ENCODE data around the gene OPHN1. TPM values are rescaled to one million over a fixed set of nuclear protein-coding genes. Genes with fewer than 3 reads are reported as not detected.

The OPHN1 gene
- total and polyA plus RNA-seq, 2 experiments from 2014 or later, result 2.2 to 3.8 TPM

DNA sequence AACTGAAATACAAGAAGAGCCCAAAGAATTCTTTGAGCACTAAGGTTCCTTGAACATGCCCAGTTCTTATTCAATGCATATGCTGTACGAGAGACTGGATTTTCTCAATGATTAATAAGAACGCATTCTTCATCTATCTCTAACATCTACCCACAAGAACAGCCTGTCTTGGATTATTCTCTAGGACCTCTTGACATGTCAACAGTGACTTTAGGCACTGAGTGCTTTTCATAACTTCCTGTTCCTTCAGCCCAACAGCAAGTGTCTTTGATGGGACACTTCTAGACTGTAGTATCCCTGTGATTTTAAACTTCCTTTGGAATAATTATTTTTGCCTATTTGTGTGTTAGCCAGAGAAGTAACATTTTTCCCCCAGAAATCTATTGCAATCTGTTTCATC is 69.3 kb downstream of the OPHN1 start:
- Histone ChIP-seq H3K4me2 (no peak overlapping the region), H2AFZ (no peak overlapping the region), H3K9me2 (ENCODE audit: insufficient read depth) (no peaks in the 10 kb centered on the region), H3K4me1 (ENCODE audit: insufficient read depth) (no peaks in the 10 kb centered on the region), H3K36me3 (ENCODE audit: insufficient read depth) (no peaks in the 10 kb centered on the region), H4K20me1 (replicated peaks; ENCODE audit: insufficient read depth) (no peaks in the 10 kb centered on the region), H3K27me3 (ENCODE audit: insufficient read depth) (no peaks in the 10 kb centered on the region), H3F3A (replicated peaks; ENCODE audit: low read depth) (no peaks in the 10 kb centered on the region), H3K4me3 (no peak overlapping the region), H3K79me2 (replicated peaks; ENCODE audit: insufficient read depth) (no peaks in the 10 kb centered on the region), H3K27ac (ENCODE audit: low read depth) (no peak overlapping the region)
- Mint-ChIP-seq H3K36me3 (ENCODE audit: low read depth) (no peaks in the 10 kb centered on the region), H3K27me3 (ENCODE audit: insufficient read depth, low read depth, poor library complexity) (no peaks in the 10 kb centered on the region), H3K4me3 (no peak overlapping the region), H3K9me3 (no peaks in the 10 kb centered on the region; the same call in 2 of the 3 replicates), H3K27ac (no peak overlapping the region), H3K4me1 (no peaks in the 10 kb centered on the region)
- DNase-seq (ENCODE audit: low spot score), result no peak
- ATAC-seq, result no peak
- no peak for TF ChIP-seq STAT1 (IDR thresholded peaks at IDR 0.05; ENCODE audit: unreplicated experiment)
- no peak for TF ChIP-seq POLR2AphosphoS5 (IDR thresholded peaks at IDR 0.05; ENCODE audit: low read depth)
- TF ChIP-seq, protein P1, sequence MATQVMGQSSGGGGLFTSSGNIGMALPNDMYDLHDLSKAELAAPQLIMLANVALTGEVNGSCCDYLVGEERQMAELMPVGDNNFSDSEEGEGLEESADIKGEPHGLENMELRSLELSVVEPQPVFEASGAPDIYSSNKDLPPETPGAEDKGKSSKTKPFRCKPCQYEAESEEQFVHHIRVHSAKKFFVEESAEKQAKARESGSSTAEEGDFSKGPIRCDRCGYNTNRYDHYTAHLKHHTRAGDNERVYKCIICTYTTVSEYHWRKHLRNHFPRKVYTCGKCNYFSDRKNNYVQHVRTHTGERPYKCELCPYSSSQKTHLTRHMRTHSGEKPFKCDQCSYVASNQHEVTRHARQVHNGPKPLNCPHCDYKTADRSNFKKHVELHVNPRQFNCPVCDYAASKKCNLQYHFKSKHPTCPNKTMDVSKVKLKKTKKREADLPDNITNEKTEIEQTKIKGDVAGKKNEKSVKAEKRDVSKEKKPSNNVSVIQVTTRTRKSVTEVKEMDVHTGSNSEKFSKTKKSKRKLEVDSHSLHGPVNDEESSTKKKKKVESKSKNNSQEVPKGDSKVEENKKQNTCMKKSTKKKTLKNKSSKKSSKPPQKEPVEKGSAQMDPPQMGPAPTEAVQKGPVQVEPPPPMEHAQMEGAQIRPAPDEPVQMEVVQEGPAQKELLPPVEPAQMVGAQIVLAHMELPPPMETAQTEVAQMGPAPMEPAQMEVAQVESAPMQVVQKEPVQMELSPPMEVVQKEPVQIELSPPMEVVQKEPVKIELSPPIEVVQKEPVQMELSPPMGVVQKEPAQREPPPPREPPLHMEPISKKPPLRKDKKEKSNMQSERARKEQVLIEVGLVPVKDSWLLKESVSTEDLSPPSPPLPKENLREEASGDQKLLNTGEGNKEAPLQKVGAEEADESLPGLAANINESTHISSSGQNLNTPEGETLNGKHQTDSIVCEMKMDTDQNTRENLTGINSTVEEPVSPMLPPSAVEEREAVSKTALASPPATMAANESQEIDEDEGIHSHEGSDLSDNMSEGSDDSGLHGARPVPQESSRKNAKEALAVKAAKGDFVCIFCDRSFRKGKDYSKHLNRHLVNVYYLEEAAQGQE (IDR thresholded peaks at IDR 0.05; ENCODE audit: unreplicated experiment), result no peak
- TF ChIP-seq CREB1 (CRISPR knock-in tag; IDR thresholded peaks at IDR 0.05; ENCODE audit: low read depth), result no peak
- TF ChIP-seq, protein P2, sequence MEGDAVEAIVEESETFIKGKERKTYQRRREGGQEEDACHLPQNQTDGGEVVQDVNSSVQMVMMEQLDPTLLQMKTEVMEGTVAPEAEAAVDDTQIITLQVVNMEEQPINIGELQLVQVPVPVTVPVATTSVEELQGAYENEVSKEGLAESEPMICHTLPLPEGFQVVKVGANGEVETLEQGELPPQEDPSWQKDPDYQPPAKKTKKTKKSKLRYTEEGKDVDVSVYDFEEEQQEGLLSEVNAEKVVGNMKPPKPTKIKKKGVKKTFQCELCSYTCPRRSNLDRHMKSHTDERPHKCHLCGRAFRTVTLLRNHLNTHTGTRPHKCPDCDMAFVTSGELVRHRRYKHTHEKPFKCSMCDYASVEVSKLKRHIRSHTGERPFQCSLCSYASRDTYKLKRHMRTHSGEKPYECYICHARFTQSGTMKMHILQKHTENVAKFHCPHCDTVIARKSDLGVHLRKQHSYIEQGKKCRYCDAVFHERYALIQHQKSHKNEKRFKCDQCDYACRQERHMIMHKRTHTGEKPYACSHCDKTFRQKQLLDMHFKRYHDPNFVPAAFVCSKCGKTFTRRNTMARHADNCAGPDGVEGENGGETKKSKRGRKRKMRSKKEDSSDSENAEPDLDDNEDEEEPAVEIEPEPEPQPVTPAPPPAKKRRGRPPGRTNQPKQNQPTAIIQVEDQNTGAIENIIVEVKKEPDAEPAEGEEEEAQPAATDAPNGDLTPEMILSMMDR (conservative IDR thresholded peaks at IDR 0.05; ENCODE audit: low read depth in 2 of 2), result no peak
- no peak for TF ChIP-seq JUNB (IDR thresholded peaks at IDR 0.05; ENCODE audit: unreplicated experiment)
- no peak for TF ChIP-seq ZNF114 (CRISPR knock-in tag; IDR thresholded peaks at IDR 0.05)
- TF ChIP-seq, protein P3, sequence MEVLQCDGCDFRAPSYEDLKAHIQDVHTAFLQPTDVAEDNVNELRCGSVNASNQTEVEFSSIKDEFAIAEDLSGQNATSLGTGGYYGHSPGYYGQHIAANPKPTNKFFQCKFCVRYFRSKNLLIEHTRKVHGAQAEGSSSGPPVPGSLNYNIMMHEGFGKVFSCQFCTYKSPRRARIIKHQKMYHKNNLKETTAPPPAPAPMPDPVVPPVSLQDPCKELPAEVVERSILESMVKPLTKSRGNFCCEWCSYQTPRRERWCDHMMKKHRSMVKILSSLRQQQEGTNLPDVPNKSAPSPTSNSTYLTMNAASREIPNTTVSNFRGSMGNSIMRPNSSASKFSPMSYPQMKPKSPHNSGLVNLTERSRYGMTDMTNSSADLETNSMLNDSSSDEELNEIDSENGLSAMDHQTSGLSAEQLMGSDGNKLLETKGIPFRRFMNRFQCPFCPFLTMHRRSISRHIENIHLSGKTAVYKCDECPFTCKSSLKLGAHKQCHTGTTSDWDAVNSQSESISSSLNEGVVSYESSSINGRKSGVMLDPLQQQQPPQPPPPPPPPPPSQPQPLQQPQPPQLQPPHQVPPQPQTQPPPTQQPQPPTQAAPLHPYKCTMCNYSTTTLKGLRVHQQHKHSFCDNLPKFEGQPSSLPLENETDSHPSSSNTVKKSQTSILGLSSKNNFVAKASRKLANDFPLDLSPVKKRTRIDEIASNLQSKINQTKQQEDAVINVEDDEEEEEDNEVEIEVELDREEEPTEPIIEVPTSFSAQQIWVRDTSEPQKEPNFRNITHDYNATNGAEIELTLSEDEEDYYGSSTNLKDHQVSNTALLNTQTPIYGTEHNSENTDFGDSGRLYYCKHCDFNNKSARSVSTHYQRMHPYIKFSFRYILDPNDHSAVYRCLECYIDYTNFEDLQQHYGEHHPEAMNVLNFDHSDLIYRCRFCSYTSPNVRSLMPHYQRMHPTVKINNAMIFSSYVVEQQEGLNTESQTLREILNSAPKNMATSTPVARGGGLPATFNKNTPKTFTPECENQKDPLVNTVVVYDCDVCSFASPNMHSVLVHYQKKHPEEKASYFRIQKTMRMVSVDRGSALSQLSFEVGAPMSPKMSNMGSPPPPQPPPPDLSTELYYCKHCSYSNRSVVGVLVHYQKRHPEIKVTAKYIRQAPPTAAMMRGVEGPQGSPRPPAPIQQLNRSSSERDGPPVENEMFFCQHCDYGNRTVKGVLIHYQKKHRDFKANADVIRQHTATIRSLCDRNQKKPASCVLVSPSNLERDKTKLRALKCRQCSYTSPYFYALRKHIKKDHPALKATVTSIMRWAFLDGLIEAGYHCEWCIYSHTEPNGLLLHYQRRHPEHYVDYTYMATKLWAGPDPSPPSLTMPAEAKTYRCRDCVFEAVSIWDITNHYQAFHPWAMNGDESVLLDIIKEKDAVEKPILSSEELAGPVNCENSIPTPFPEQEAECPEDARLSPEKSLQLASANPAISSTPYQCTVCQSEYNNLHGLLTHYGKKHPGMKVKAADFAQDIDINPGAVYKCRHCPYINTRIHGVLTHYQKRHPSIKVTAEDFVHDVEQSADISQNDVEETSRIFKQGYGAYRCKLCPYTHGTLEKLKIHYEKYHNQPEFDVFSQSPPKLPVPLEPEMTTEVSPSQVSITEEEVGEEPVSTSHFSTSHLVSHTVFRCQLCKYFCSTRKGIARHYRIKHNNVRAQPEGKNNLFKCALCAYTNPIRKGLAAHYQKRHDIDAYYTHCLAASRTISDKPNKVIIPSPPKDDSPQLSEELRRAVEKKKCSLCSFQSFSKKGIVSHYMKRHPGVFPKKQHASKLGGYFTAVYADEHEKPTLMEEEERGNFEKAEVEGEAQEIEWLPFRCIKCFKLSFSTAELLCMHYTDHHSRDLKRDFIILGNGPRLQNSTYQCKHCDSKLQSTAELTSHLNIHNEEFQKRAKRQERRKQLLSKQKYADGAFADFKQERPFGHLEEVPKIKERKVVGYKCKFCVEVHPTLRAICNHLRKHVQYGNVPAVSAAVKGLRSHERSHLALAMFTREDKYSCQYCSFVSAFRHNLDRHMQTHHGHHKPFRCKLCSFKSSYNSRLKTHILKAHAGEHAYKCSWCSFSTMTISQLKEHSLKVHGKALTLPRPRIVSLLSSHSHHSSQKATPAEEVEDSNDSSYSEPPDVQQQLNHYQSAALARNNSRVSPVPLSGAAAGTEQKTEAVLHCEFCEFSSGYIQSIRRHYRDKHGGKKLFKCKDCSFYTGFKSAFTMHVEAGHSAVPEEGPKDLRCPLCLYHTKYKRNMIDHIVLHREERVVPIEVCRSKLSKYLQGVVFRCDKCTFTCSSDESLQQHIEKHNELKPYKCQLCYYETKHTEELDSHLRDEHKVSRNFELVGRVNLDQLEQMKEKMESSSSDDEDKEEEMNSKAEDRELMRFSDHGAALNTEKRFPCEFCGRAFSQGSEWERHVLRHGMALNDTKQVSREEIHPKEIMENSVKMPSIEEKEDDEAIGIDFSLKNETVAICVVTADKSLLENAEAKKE (CRISPR knock-in tag; IDR thresholded peaks at IDR 0.05), result no peak
- no peak for TF ChIP-seq NANOG (IDR thresholded peaks at IDR 0.05; ENCODE audit: borderline replicate concordance)
- TF ChIP-seq EZH2 (IDR thresholded peaks at IDR 0.05; ENCODE audit: low read depth, unreplicated experiment), result no peak
- no peak for TF ChIP-seq EZH2phosphoT487 (IDR thresholded peaks at IDR 0.05; ENCODE audit: unreplicated experiment)
- TF ChIP-seq ZNF331 (CRISPR knock-in tag; IDR thresholded peaks at IDR 0.05; ENCODE audit: low read depth), result no peak
- TF ChIP-seq, protein P4, sequence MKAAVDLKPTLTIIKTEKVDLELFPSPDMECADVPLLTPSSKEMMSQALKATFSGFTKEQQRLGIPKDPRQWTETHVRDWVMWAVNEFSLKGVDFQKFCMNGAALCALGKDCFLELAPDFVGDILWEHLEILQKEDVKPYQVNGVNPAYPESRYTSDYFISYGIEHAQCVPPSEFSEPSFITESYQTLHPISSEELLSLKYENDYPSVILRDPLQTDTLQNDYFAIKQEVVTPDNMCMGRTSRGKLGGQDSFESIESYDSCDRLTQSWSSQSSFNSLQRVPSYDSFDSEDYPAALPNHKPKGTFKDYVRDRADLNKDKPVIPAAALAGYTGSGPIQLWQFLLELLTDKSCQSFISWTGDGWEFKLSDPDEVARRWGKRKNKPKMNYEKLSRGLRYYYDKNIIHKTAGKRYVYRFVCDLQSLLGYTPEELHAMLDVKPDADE (IDR thresholded peaks at IDR 0.05), result no peak
